NCI-H187 treated with DMSO at 0.1 percent for 48 hours (cell line): ENCODE measurements around the gene SH2D7.
A peak's percentile ranks its signal among the peaks of the same experiment; 100 is the strongest.
"Not testable (repeated sequence)": the region's sequence is repeated elsewhere in the genome, so short reads cannot be mapped to it uniquely, and the experiment has no call there.

Experiments
- DNase-seq: peaks from one replicate; lab custom pipeline; 2025; lab: John Stamatoyannopoulos, UW

Gene SH2D7

GRCh38 chr15:78146425-78147154 lies 54.2 kb downstream of the SH2D7 start:
- no peak for DNase-seq

GRCh38 chr15:78147566-78147965 lies 55.2 kb downstream of the SH2D7 start:
- DNase-seq, result no peak

DNA sequence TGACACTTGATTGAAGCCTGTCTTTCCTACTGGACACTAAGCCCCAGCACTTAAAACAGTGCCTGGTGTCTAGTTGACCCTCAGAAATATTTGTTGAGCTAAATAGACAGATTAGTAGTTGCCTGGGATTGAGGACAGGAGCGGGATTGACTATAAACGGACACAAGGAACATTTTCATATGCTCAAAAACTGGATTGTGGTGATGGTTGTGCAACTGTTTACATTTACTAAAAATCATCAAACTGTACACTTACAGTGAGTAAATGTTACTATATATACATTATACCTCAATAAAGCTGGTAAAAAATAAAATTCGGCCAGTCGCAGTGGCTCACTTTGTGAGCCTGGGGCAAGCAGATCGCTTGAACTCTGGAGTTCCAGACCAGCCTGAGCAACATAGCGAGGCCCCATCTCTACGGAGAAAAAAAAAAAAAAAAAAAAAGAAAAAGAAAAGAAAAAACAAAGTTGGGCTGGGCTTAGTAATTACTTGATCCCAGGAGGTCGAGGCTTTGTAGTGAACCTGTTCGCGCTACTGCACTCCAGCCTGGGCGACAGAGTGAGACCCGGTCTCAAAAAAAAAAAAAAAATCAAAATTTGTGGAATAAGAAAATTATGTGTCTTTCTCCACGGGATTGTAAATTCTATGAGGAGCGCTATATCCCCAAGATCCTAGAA lies 56.2 kb downstream of the SH2D7 start:
- DNase-seq, result no peak

DNA sequence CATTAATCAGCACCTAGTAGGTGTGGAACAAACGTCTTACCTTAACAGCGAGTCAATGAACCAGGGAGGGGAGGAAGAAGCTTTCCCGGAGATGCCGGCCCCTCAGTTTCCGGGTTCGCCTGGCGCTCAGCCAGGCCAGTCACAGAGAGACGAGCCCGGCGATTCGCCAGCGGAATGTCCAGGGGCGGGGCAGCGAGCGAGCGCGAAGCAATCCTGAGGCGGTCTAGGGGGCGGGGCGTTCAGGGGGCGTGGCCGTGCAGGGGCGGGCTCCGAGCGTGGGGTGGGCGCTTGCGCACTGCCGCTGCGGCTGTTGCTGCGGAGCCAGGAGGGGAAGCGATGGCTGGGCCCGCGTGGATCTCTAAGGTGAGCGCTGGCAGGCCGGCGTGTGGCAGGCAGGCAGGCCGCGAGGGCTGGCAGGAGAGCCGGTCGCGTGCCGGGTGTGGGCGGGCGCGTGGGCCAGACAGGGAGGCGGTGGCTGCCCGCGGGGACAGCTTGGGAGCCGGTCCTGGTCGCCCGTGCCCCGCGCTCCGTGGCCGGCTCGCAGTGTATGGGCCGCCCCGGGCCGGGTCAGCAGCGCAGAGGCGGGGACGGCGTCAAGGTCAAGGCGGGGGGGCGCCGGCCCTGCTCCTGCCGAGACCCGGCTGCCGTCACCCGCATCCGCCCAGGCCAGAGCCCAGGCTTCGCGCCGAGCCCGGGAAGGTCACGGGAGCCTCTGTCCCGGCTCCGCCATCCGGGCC lies 56.9 kb downstream of the SH2D7 start, which contains the start of gene IDH3A:
IDH3A (plus strand) TSS at position 295 of the 737 bp plus-strand sequence; CDS start at position 337, 42 bp downstream.
- peak; percentile 60 for DNase-seq

DNA sequence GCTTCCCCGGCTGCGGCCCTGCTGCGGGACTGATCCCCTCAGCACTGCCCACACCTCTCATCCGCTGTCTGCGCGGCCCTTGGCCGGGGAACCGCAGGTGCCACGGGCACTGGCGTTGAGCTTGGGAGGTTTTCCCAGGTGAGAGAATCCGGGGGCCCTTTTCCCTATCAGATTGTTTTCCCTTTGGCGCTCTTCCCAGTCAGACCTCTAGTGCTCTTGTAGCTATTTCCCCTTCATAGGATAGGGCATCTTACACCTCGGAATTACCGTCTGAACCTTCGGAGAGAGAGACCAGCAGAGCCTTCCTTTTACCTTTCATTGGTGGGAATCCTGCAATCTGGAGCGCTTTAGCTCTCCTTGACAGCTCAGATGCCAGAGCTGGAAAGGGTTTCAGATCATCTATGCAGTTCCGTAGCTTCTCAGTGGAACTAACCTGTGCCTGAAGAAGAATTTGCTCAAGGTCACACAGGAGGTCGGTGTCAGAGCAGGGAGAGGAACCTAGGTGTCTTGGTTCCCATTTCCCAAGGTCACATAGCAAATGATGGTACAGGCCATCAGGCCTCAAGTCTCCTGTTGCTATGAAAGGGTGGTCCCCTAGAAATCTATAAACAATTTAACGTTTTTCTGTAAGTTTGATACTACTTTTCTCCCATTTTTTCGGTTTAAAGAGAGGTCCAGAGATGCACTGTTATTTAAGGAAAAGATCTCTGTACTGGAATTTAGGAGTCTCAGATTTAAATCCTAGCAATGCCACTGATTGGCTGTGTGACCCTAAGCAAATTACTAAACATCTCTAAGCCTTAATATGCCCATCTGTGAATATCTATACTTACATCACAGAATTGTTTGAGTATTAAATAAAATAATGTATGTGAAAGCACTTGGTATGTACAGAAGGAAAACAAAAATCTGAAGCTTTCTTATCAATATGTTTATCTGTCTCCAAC lies 57.7 kb downstream of the SH2D7 start:
- DNase-seq, result no peak

DNA sequence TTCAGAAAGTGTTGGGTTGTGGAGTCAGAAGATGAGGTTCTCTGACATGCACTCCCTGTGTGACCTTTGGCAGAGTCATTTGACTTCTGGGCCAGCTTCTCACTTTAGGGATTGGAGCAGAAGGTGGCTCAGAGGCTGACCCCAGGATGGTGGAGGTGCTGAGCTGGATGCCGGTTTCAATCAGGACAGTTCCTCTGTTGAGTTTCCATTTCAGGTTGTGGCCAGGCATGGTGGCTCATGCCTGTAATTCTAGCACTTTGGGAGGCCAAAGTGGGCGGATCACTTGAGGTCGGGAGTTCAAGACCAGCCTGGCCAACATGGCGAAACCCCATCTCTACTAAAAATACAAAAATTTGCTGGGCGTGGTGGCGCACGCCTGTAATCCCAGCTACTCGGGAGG lies 58.7 kb downstream of the SH2D7 start:
- not testable (repeated sequence) for DNase-seq
